T-helper 2 cell treated with Interferon-gamma antibody and Interleukin-4, amounts not matched to agents 100 ng/mL and 5 ng/mL, for 36 hours (primary cell): ENCODE measurements around the gene ELMO3. TPM values are rescaled to one million over a fixed set of nuclear protein-coding genes. Genes with fewer than 3 reads are reported as not detected.

Experiments
- intact Hi-C: fragments of 100-400 bp; cut with micrococcal nuclease; formaldehyde crosslinking; loops from one replicate; pipeline ENCODE4 v1.15.1; 2023
- total RNA-seq: library from RNA; stranded (reverse); gene quantifications from 2 replicates; pipeline ENCODE4 v1.2.3, GENCODE V29; 2022

ELMO3 gene
- total RNA-seq, 1 donor from 2014 or later = 7.4 TPM

- intact Hi-C loops = no loop called here
These were observed 34.9 kb upstream of the ELMO3 start for GRCh38 chr16:67163999-67164558.

- intact Hi-C loops = no loop called here
These were observed 34.3 kb upstream of the ELMO3 start, which contains the start of gene HSF4 for GRCh38 chr16:67164599-67165061. TSS of gene HSF4 (plus strand) at chr16:67164745. CDS start at chr16:67164812, 67 bp downstream.

- intact Hi-C loops = no loop called here
These were observed 33.5 kb upstream of the ELMO3 start for GRCh38 chr16:67165121-67166078.

GRCh38 chr16:67166110-67166547, 32.8 kb upstream of the ELMO3 start:
- intact Hi-C loops = no loop called here

- intact Hi-C loops = no loop called here
These were observed 32.2 kb upstream of the ELMO3 start for GRCh38 chr16:67166598-67167168.

GRCh38 chr16:67167588-67167987, 31.3 kb upstream of the ELMO3 start:
- intact Hi-C loops = no loop called here

- intact Hi-C loops = no loop called here
These were observed 29.9 kb upstream of the ELMO3 start for GRCh38 chr16:67169011-67169451.

GRCh38 chr16:67169642-67170167, 29.2 kb upstream of the ELMO3 start:
- intact Hi-C loops = no loop called here

- intact Hi-C loops = no loop called here
These were observed 28.6 kb upstream of the ELMO3 start, which contains the start of gene NOL3 for GRCh38 chr16:67170168-67170948. TSS of gene NOL3 (plus strand) at chr16:67170538.

- intact Hi-C loops = no loop called here
These were observed 27.8 kb upstream of the ELMO3 start for GRCh38 chr16:67170949-67171649.

- intact Hi-C loops = no loop called here
These were observed 25.6 kb upstream of the ELMO3 start for GRCh38 chr16:67173323-67173722.

GRCh38 chr16:67173808-67174705, 24.9 kb upstream of the ELMO3 start:
- intact Hi-C loops = loop anchor here (2.0 kb wide), 1 partner anchor 13 kb away; no protein-coding TSS in a partner anchor

- intact Hi-C loops = loop anchor here (2.0 kb wide), 1 partner anchor 14 kb away; no protein-coding TSS in a partner anchor
These were observed 24.2 kb upstream of the ELMO3 start for GRCh38 chr16:67174706-67175231.

- intact Hi-C loops = no loop called here
These were observed 22.3 kb upstream of the ELMO3 start for GRCh38 chr16:67176662-67177061.

GRCh38 chr16:67177743-67178699, 20.9 kb upstream of the ELMO3 start:
- intact Hi-C loops = no loop called here

- intact Hi-C loops = no loop called here
These were observed 19.4 kb upstream of the ELMO3 start for GRCh38 chr16:67179421-67180080.

- intact Hi-C loops = no loop called here
These were observed 18.8 kb upstream of the ELMO3 start for GRCh38 chr16:67180166-67180565.
